NCI-H748 (cell line): Measurements from ENCODE around the gene SRGAP3.
"Not testable (repeated sequence)": the region's sequence is repeated elsewhere in the genome, so short reads cannot be mapped to it uniquely, and the experiment has no call there.

ENCODE experiments used
- DNase-seq: peaks from one replicate; lab custom pipeline; 2025; ENCODE audit not compliant: unreplicated experiment; lab: John Stamatoyannopoulos, UW

The SRGAP3 gene

GRCh38 chr3:9098716-9099675 lies 150.4 kb downstream of the SRGAP3 start:
- peak; percentile 92 for DNase-seq

- no peak for DNase-seq
Measured at GRCh38 chr3:9097495-9097894, 152.0 kb downstream of the SRGAP3 start.

GRCh38 chr3:9091486-9092235 lies 157.8 kb downstream of the SRGAP3 start:
- no peak for DNase-seq

GRCh38 chr3:9088441-9089353 lies 160.7 kb downstream of the SRGAP3 start:
- no peak for DNase-seq

GRCh38 chr3:9087831-9088413 lies 161.5 kb downstream of the SRGAP3 start:
- no peak for DNase-seq

- DNase-seq, result not testable (repeated sequence)
Measured at GRCh38 chr3:9085428-9085827, 164.0 kb downstream of the SRGAP3 start.

- DNase-seq, result no peak
Measured at GRCh38 chr3:9081184-9081818, 168.1 kb downstream of the SRGAP3 start.

GRCh38 chr3:9080163-9080562 lies 169.3 kb downstream of the SRGAP3 start:
- DNase-seq, result no peak

- DNase-seq, result no peak
Measured at GRCh38 chr3:9079676-9080075, 169.8 kb downstream of the SRGAP3 start.

GRCh38 chr3:9078561-9079240 lies 170.7 kb downstream of the SRGAP3 start:
- no peak for DNase-seq

GRCh38 chr3:9077029-9077428 lies 172.4 kb downstream of the SRGAP3 start:
- DNase-seq, result no peak

- no peak for DNase-seq
Measured at GRCh38 chr3:9075762-9076161, 173.7 kb downstream of the SRGAP3 start.

GRCh38 chr3:9074079-9074478 lies 175.4 kb downstream of the SRGAP3 start:
- DNase-seq, result no peak

- no peak for DNase-seq
Measured at GRCh38 chr3:9072667-9073009, 176.8 kb downstream of the SRGAP3 start.

GRCh38 chr3:9071936-9072666 lies 177.3 kb downstream of the SRGAP3 start:
- DNase-seq, result no peak

GRCh38 chr3:9070961-9071360 lies 178.5 kb downstream of the SRGAP3 start:
- DNase-seq, result no peak

- DNase-seq, result no peak
Measured at GRCh38 chr3:9069971-9070370, 179.5 kb downstream of the SRGAP3 start.

GRCh38 chr3:9068051-9068450 lies 181.4 kb downstream of the SRGAP3 start:
- no peak for DNase-seq

- peak; percentile 61 for DNase-seq
Measured at GRCh38 chr3:9067352-9067975, 182.0 kb downstream of the SRGAP3 start.
